Neural cell (in vitro differentiated cells): Measurements from ENCODE around the gene RTN4. TPM values are rescaled to one million over a fixed set of nuclear protein-coding genes. Genes with fewer than 3 reads are reported as not detected.

ENCODE experiments used
- H2AFZ ChIP-seq: fragments of 200-600, 300-800 bp; sonication (generic), shearing (Covaris generic); 2 replicates; pipeline ENCODE4 v1.6.0; 2014; ENCODE audit warnings: low read depth, mild to moderate bottlenecking, antibody characterized with exemption, low read length, moderate library complexity
- H3F3A ChIP-seq: fragments of 200-600 bp; shearing (Covaris generic); 2 replicates; pipeline ENCODE4 v1.6.1; 2016; ENCODE audit warnings: mild to moderate bottlenecking, moderate library complexity, mixed read lengths, antibody characterized with exemption, low read length; ENCODE audit not compliant: insufficient read depth, poor library complexity, severe bottlenecking
- H3K27ac ChIP-seq: fragments of 200-600, 300-800 bp; sonication (generic), shearing (Covaris generic); 2 replicates; pipeline ENCODE4 v1.5.1; 2014; ENCODE audit warnings: mild to moderate bottlenecking, low read length, moderate library complexity
- H3K27me3 ChIP-seq: fragments of 300-800, 200-600 bp; sonication (generic), shearing (Covaris generic); 2 replicates; pipeline ENCODE4 v1.6.0; 2014; ENCODE audit warnings: mild to moderate bottlenecking, low read depth, low read length, moderate library complexity; ENCODE audit not compliant: insufficient read depth
- H3K36me3 ChIP-seq: fragments of 300-800, 200-600 bp; sonication (generic), shearing (Covaris generic); 2 replicates; pipeline ENCODE4 v1.5.1; 2014; ENCODE audit warnings: mild to moderate bottlenecking, antibody characterized with exemption, low read length, moderate library complexity; ENCODE audit not compliant: insufficient read depth
- H3K4me2 ChIP-seq: fragments of 300-800, 200-600 bp; sonication (generic), shearing (Covaris generic); 2 replicates; pipeline ENCODE4 v1.6.0; 2014; ENCODE audit warnings: mild to moderate bottlenecking, low read length
- H3K4me3 ChIP-seq: fragments of 300-800, 200-600 bp; sonication (generic), shearing (Covaris generic); 2 replicates; pipeline ENCODE4 v1.5.1; 2014; ENCODE audit warnings: mild to moderate bottlenecking, low read length, moderate library complexity
- H3K79me2 ChIP-seq: fragments of 200-600 bp; shearing (Covaris generic); replicated peaks from 2 replicates; pipeline ENCODE4 v1.6.0; 2014; ENCODE audit warnings: mild to moderate bottlenecking, low read length, moderate library complexity; ENCODE audit not compliant: insufficient read depth
- H3K9ac ChIP-seq: fragments of 300-800, 200-600 bp; sonication (generic), shearing (Covaris generic); 2 replicates; pipeline ENCODE4 v1.6.1; 2016; ENCODE audit warnings: mild to moderate bottlenecking, low read length, mixed read lengths
- H3K9me2 ChIP-seq: fragments of 200-600 bp; shearing (Covaris generic); 2 replicates; pipeline ENCODE4 v1.6.1; 2016; ENCODE audit warnings: mild to moderate bottlenecking, low read length, mixed read lengths; ENCODE audit not compliant: insufficient read depth
- H3K9me3 ChIP-seq: fragments of 200-600, 300-800 bp; sonication (generic), shearing (Covaris generic); 2 replicates; pipeline ENCODE4 v1.6.1; 2016; ENCODE audit warnings: mild to moderate bottlenecking, mixed run types, low read length, moderate library complexity, mixed read lengths
- H4K20me1 ChIP-seq: fragments of 200-600 bp; shearing (Covaris generic); 2 replicates; pipeline ENCODE4 v1.6.1; 2016; ENCODE audit warnings: mild to moderate bottlenecking, mixed run types; ENCODE audit not compliant: insufficient read depth
- CTCF ChIP-seq: fragments of 450-650 bp; IDR thresholded peaks from 2 replicates; pipeline ENCODE4 v1.5.1; 2014; ENCODE audit warnings: antibody characterized with exemption, mild to moderate bottlenecking, moderate library complexity; ENCODE audit not compliant: poor library complexity, severe bottlenecking
- EP300 ChIP-seq: fragments of 450-650 bp; conservative IDR thresholded peaks from 2 replicates; pipeline ENCODE4 v1.6.1; 2014; ENCODE audit warnings: antibody characterized with exemption, mild to moderate bottlenecking, moderate library complexity; ENCODE audit not compliant: poor library complexity, severe bottlenecking
- EZH2 ChIP-seq: fragments of 200-600, 300-800 bp; shearing (Covaris generic), sonication (generic); IDR thresholded peaks from 2 replicates; pipeline ENCODE4 v1.6.1; 2014; ENCODE audit warnings: antibody characterized with exemption, low read length, borderline replicate concordance, mild to moderate bottlenecking; ENCODE audit not compliant: insufficient read depth, poor library complexity, severe bottlenecking
- MXI1 ChIP-seq: fragments of 450-650 bp; conservative IDR thresholded peaks from 2 replicates; pipeline ENCODE4 v1.6.1; 2014; ENCODE audit warnings: antibody characterized with exemption, mild to moderate bottlenecking; ENCODE audit not compliant: poor library complexity, severe bottlenecking
- POLR2AphosphoS5 ChIP-seq: IDR thresholded peaks from 2 replicates; pipeline ENCODE4 v1.6.1; 2012
- RAD21 ChIP-seq: fragments of 450-650 bp; conservative IDR thresholded peaks from 2 replicates; pipeline ENCODE4 v1.6.1; 2014; ENCODE audit warnings: antibody characterized with exemption, mild to moderate bottlenecking, moderate library complexity
- REST ChIP-seq: IDR thresholded peaks from 2 replicates; pipeline ENCODE4 v1.6.1; 2012; ENCODE audit warnings: borderline replicate concordance
- SMC3 ChIP-seq: fragments of 450-650 bp; conservative IDR thresholded peaks from 2 replicates; pipeline ENCODE4 v1.6.1; 2014; ENCODE audit warnings: antibody characterized with exemption, mild to moderate bottlenecking, moderate library complexity; ENCODE audit not compliant: poor library complexity
- TAF1 ChIP-seq: IDR thresholded peaks from 2 replicates; pipeline ENCODE4 v1.6.1; 2012; ENCODE audit warnings: low read depth
- polyA plus RNA-seq: library from polyadenylated mRNA; depleted of rRNA; stranded (reverse); fragments of >200 nt; gene quantifications from 2 replicates; pipeline ENCODE4 v1.2.3, GENCODE V29; 2014

Gene RTN4
- polyA plus RNA-seq, 1 donor from 2014 or later, result 582 TPM

DNA sequence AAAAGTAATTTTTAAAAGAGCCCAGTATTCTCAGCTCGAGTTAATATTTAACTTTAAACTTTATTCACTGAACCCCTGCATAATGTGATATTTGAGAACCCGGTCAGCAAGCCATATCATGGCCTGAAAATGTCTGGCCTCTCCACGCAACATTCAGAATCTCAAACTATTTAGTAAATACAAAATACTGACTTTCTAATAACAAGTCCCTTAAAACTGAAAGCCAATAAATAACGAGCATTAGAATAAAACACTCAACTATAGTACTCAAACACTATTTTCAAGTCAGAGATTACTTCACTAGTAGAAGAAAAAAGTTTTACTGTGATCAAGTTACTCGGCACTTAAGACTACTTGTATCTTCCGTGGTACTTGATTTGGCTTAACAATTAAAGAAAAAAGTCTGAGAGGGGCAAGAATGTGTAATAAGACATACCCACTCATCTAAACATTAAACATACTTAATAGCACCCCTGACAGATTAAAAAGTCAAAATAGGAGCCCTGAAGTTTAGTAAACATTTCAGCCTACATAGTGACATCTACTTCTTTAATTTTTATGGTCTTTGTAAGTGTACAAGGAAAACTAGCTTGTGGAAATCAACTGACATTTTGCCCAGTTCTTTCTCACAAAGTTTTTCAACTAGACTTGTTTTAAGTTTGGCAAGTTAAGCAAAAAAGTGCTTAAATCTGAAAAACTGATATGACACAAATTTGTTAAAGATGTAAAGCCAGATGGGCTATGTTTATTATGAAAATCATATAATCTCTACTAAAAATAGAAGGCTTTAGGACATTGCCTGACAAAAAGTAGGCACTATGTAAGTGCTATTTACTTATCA lies 38.2 kb downstream of the RTN4 start:
- TF ChIP-seq EZH2 (no peak), SMC3 (no peak), EP300 (no peak), TAF1 (no peak), POLR2AphosphoS5 (no peak), CTCF (no peak), MXI1 (no peak), RAD21 (no peak), REST (no peak)
- no peak overlapping the region for H3K4me2 ChIP-seq
- H3K9me2 ChIP-seq, result no peaks in the 10 kb centered on the region
- peaks cover 97% of the 10 kb centered on the region for H3K79me2 ChIP-seq
- H4K20me1 ChIP-seq, result peaks cover 17% of the 10 kb centered on the region
- H3K27ac ChIP-seq, result no peak overlapping the region
- peaks cover 6% of the 10 kb centered on the region for H3K36me3 ChIP-seq
- H2AFZ ChIP-seq, result no peak overlapping the region
- H3K9ac ChIP-seq, result no peak overlapping the region
- no peaks in the 10 kb centered on the region for H3F3A ChIP-seq
- no peaks in the 10 kb centered on the region for H3K27me3 ChIP-seq
- no peaks in the 10 kb centered on the region for H3K9me3 ChIP-seq
- no peak overlapping the region for H3K4me3 ChIP-seq

- Histone ChIP-seq H2AFZ (no peak overlapping the region), H3K27ac (no peak overlapping the region), H3K79me2 (peaks cover 97% of the 10 kb centered on the region), H3K9me2 (no peaks in the 10 kb centered on the region), H4K20me1 (peaks cover 22% of the 10 kb centered on the region), H3K9me3 (no peaks in the 10 kb centered on the region), H3K9ac (no peak overlapping the region), H3K27me3 (no peaks in the 10 kb centered on the region), H3K4me3 (no peak overlapping the region), H3F3A (no peaks in the 10 kb centered on the region), H3K4me2 (no peak overlapping the region), H3K36me3 (peaks cover 6% of the 10 kb centered on the region)
- TF ChIP-seq REST, result no peak
- TF ChIP-seq EP300, result no peak
- TF ChIP-seq POLR2AphosphoS5, result no peak
- TF ChIP-seq RAD21, result no peak
- no peak for TF ChIP-seq TAF1
- no peak for TF ChIP-seq MXI1
- TF ChIP-seq CTCF, result no peak
- TF ChIP-seq EZH2, result no peak
- TF ChIP-seq SMC3, result no peak
Measured at GRCh38 chr2:55010915-55011314, 39.3 kb downstream of the RTN4 start.
